OCI-LY1 (cell line): ENCODE data around the gene SERINC5.

Experiments used
- CTCF ChIP-seq: fragments of 200-600 bp; sonication (generic), shearing (Covaris generic); IDR thresholded peaks from 2 replicates; pipeline ENCODE4 v1.5.1; 2017; ENCODE audit warnings: mild to moderate bottlenecking, antibody characterized with exemption, low read length, moderate library complexity, mixed read lengths
- EZH2 ChIP-seq: fragments of 200-600 bp; sonication (generic), shearing (Covaris generic); IDR thresholded peaks from 2 replicates; pipeline ENCODE4 v1.8.0; 2017; ENCODE audit warnings: borderline replicate concordance, mixed run types, mild to moderate bottlenecking, antibody characterized with exemption, low read length, moderate library complexity, mixed read lengths

- TF ChIP-seq CTCF (no peak), EZH2 (no peak)
These were observed 94.7 kb downstream of the SERINC5 start for GRCh38 chr5:80161165-80161564.
